Ureter (tissue), 1 donor: ENCODE data around the gene SCN1A. TPM values are rescaled to one million over a fixed set of nuclear protein-coding genes. Genes with fewer than 3 reads are reported as not detected.
"Not testable (repeated sequence)": the region's sequence is repeated elsewhere in the genome, so short reads cannot be mapped to it uniquely, and the experiment has no call there.

Source experiments
- DNase-seq: peaks from one replicate; pipeline ENCODE4 v3.0.0-alpha.2; 2020; ENCODE audit warnings: low spot score
- total RNA-seq: library from RNA; stranded (reverse); gene quantifications from one replicate; pipeline ENCODE4 v1.2.4, GENCODE V29; 2023
- donor health status: DM: yes; HTN: yes; CAD: no.

The SCN1A gene
- total RNA-seq, 1 donor from 2014 or later = not detected

DNA sequence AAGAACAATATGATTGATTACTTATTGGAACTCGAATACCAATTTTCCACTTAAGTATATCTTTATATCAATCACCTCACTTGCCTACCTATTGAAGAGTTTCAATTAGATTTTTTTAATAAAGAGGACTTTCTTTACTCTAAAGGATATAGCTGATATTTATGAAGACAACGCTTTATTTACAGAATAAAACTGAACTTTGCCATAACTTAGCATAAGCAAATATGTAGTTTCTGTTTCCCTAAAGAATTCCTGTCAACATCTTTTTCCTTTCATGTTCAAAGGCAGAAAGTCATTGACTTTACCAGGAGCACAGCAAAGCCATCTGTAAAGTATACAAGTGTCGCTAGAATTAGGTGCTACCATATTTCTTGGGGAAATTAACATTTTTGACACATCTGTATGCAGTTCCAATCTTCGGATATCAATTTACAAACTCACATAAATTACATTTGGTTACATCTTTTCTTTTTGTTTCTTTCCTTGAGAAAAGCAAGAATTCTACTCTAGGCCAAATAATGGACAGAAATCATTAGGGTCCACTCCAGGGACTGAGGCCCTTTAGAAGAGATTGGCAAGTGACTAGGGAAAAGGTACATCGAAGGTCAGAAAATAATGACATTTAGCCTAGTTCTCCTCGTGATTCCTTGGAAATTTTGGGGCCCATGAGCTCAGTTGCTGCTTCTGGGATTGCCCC, 7.5 kb upstream of the SCN1A start:
- DNase-seq = no peak

DNA sequence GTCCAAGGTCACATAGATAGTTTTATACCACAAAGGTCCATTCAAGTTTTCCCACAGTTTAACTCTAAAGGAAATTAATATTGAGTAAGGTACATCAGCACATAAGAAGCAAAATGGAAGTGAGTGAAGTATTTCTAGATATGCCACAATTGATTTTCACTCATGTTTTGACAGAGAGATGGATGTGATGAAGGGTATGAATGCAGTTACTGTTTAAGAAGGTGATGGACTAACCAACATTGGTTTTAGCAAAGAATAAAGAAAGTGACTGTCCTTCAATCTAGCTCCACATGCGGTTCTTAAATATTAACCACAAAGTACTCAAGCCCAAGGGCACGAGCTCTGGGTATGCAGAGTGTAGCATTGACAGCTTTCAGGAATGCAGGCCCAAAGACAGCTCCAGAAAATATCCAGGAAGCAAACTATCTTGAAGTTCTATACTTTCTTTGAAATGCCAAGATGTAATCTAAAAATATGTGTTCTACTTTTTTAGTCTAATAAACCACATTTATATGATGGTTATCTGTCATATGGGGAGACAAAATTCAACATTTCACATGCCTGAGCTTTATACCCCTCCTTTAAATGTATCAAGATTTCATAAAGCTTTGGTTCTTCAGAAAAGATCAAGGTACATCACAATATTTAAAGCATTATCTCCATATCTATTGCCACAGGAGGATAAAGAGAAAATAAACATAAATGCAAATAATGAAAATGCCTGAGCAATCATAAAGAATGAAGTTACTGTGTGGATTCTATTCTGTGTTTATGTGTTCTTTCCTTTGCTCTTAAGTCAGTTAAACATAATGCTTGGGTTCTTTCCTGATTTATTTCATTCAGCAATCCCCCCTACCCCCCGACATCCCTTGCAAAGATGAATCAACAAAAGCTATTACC, 6.7 kb upstream of the SCN1A start:
- DNase-seq = no peak

DNA sequence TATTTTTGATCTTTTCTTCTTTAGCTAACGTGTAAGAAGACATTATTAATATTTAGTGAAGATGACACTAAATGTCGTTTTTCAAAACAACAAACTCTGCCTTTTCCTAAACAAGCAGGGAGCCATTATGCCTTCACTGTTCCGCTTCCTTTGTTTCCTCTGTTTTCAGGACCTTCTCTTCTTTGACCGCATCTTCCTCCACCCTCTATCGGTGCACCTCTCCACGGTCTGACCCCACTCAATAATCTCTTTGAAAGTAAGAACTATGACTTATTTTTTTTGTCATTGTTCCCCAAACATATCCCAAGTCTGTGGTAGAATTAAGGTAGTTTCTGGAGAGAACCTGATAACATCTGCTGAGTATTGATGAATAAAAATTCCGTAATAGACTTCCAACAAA, 5.8 kb upstream of the SCN1A start:
- no peak for DNase-seq

DNA sequence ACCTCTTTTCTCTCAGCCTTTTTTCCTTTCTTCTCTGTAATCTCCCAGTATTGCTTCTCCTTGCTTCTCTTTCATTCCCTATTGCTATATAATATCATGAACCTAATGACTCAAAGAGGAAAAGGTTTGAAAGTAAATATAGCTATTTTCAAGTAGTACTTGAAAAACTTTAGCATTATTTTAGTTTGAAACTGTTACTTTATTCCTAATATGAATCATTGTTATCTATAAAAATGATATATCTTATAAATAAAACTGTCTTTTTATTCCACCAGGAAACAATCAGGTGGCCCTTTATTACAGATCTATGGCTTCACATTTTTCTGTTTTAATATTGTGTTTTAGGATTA, 311 bp upstream of the SCN1A start:
- no peak for DNase-seq

DNA sequence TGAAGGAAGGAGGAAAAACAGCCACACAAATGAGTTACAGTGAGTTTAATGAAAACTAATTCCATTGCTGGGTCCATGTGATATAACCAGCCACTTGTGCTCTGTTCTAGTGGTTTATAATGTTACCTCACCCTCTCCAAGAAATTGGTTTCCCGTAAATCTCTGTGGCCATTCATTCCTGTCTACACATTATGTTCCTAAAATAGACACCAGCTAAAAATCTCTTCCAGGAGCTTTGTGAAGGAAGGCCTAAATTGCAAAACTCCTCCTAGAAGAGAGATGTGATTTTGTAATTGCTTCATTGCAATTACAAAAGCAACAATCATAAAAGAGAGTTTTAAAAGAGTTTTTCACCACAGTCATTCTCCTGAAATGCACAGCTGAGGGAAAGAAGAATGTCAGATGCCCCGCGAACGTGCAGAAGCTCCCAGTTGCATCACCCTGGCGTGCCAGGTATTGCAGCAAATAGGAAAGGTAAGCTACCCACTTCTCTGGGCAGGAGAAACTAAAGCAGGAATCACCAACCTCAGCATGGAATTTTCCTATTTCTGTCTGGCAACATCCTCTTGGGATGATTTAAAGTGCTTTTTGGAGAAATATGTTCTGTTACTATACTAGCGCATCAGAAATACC, 1.7 kb downstream of the SCN1A start:
- DNase-seq = no peak

- DNase-seq = no peak
These were observed 2.3 kb downstream of the SCN1A start for GRCh38 chr2:166125557-166125956.

GRCh38 chr2:166118180-166118579, 9.6 kb downstream of the SCN1A start:
- DNase-seq = no peak

DNA sequence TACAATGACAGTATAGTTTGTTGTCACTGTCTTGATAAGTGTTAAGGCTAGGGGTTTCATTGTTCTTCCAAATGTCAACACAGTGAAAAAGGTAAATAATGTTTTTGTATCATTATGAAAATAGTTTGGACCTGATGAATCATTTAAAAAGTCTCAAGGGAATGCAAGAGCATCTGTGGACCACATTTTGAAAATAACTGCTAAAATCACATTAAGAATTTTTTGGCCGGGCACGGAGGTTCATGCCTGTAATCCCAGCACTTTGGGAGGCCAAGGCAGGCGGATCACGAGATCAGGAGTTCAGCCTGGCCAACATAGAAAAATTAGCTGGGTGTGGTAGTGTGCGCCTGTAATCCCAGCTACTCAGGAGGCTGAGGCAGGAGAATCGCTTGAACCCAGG, 10.3 kb downstream of the SCN1A start:
- DNase-seq = no peak

DNA sequence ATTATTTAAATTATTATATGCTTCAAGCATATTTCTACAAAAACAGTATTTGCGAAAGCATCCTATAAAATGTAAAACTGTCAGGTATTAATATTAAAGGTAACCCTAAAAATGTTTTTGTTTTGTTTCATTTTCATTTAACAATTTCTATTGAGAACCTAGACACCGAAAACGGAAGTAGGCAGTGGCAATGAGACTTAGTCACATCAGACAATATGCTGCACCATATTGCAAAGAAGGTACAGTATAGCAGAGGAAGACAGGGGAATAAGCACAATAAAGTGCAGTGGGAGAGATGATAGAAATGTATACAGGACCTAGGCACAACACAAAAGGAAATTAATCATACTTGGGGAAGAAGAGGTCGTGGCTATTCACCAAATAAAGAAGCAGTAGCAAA, 12.2 kb downstream of the SCN1A start:
- DNase-seq = no peak

- DNase-seq = no peak
These were observed 15.6 kb downstream of the SCN1A start for GRCh38 chr2:166112193-166112605.

DNA sequence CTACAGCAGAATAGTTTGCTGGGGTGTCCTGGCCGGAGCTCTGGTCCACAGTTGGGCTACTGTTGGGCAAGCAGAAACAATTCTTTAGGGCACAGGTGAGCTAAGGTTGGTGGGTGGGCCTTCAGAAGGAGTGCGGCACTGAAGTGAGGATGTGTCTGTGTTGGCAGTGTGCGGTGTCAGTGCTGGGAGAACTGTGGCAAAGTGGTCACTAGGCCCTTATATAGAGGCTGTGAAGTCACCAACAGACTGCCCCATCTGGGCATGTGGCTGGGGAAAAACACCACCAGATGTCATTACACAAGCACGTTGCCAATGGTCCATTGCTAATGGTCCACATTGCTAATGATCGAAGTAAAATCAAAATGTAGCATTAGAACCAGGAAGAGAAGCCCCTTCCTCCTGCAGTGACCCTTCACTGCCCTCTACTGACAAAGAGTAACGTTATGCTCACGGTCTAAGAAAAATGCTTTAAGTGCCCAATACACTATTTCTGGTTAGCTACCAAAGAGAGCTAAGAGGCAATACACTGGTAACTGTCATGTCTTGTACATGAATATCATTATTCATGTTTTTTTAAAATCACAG, 21.3 kb downstream of the SCN1A start:
- no peak for DNase-seq

- DNase-seq = no peak
These were observed 23.0 kb downstream of the SCN1A start for GRCh38 chr2:166104773-166105172.

- no peak for DNase-seq
These were observed 23.7 kb downstream of the SCN1A start for GRCh38 chr2:166104084-166104483.

GRCh38 chr2:166103277-166103676, 24.5 kb downstream of the SCN1A start:
- DNase-seq = not testable (repeated sequence)

- DNase-seq = no peak
These were observed 33.5 kb downstream of the SCN1A start for GRCh38 chr2:166094325-166094724.

GRCh38 chr2:166092889-166093288, 34.9 kb downstream of the SCN1A start:
- DNase-seq = no peak

DNA sequence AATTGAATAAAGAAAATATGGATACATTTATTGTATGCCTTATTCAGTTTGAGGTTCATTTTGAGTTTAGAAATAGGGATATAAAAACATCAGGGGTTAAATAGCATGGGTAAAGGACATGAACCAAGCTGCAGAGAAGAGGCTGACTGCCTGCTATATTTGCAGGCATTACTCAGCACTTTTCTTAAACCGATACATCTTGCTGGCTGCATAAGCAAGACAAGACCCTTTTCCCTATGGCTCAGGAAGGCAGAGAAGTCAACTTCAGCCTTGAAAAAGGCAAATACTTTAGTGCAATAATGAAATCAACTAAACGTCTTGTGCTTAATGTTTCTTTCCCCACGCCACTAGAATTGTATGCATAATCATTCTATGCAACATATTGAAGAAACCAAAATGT, 36.4 kb downstream of the SCN1A start:
- no peak for DNase-seq

- no peak for DNase-seq
These were observed 36.9 kb downstream of the SCN1A start for GRCh38 chr2:166090908-166091307.

- no peak for DNase-seq
These were observed 37.5 kb downstream of the SCN1A start for GRCh38 chr2:166090346-166090745.

DNA sequence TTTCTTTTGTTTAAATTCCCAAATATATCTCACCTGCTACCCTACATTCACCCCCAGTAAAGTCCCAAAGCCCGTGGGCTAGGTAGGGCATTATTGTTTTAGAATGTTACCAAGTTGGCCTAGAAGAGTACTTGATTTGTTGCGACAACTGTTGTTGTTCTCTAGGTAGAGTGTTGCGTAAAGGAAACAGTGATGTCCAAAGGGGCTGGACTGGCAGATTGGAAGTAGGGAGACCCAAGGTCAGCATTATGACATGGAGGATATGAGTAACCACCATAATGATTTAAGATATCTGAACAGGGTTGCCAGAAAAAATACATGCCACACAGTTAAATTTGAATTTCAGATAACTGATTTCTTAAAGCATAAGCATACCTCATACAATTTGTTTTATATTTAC, 39.2 kb downstream of the SCN1A start:
- no peak for DNase-seq

DNA sequence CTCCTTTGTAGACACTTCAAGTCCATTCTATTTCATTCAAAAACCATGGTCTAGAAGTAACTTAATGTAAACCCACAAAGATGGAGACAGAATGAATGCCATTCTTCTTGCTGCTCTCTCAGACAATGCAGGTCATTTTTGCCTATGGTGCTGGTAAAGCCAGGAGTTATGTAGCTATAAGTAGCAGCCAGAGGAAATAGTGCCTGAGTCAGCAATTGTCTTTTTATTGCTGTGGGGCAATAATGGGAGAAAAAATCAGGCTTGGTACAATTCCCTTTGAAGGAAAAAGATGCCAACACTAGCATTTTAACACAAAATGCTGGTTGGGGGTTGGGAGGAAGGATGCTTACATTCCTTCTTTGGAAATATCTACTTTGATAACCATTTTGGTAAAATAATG, 43.5 kb downstream of the SCN1A start:
- no peak for DNase-seq

DNA sequence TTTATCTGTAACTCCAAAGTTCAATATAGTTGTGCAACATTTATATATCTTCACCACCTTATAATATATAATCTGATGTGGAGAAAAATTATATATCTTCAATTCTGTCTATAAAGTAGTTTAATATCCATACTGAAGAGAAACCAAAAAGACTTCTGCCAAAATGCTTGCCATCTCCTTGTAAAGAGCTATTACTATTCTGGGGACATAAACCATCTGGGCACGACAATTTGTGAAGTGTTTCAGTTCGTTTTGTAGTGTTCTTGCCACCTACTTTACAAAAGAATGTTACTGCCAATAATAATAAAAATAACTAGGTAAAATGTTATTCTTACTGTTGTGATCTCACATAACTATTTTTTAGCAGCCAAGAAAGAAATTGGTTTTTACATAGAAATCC, 45.1 kb downstream of the SCN1A start:
- DNase-seq = no peak
